ENCODE measurements around the gene FJX1. TPM values are rescaled to one million over a fixed set of nuclear protein-coding genes. Genes with fewer than 3 reads are reported as not detected.

The FJX1 gene
- total and polyA plus RNA-seq, 2 experiments from 2014 or later = 1.7 to 4.1 TPM

GRCh38 chr11:35639591-35640179, 21.4 kb downstream of the FJX1 start:
- Histone ChIP-seq H3K27ac (no peak overlapping the region), H3K4me1 (ENCODE audit: low read depth) (no peaks in the 10 kb centered on the region), H3K27me3 (peaks cover 3% of the 10 kb centered on the region), H3K36me3 (no peaks in the 10 kb centered on the region), H3K9me3 (ENCODE audit: low read depth) (no peaks in the 10 kb centered on the region), H3K4me3 (no peak overlapping the region)
- no peak for TF ChIP-seq CTCF (IDR thresholded peaks at IDR 0.05; ENCODE audit: low read depth, low read length)
- no peak for DNase-seq (ENCODE audit: low read depth in 1 of 2, low spot score in 1 of 2)

GRCh38 chr11:35641171-35641897, 23.1 kb downstream of the FJX1 start:
- DNase-seq (ENCODE audit: low read depth in 1 of 2, low spot score in 1 of 2) = peak; percentile 6 to 35
- no peak overlapping the region for H3K27ac ChIP-seq
- no peaks in the 10 kb centered on the region for H3K4me1 ChIP-seq (ENCODE audit: low read depth)

GRCh38 chr11:35641964-35642363, 23.7 kb downstream of the FJX1 start:
- DNase-seq (ENCODE audit: low read depth in 1 of 2, low spot score in 1 of 2) = no peak
- H3K27ac ChIP-seq = no peak overlapping the region
- H3K4me1 ChIP-seq (ENCODE audit: low read depth) = no peaks in the 10 kb centered on the region
- H3K36me3 ChIP-seq = no peaks in the 10 kb centered on the region
- H3K4me3 ChIP-seq = no peak overlapping the region
- no peaks in the 10 kb centered on the region for H3K9me3 ChIP-seq (ENCODE audit: low read depth)
- TF ChIP-seq CTCF (IDR thresholded peaks at IDR 0.05; ENCODE audit: low read depth, low read length) = no peak
- peaks cover 3% of the 10 kb centered on the region for H3K27me3 ChIP-seq

More at GRCh38 chr11:35641171-35641897, 23.1 kb downstream of the FJX1 start:
- Histone ChIP-seq H3K9me3 (ENCODE audit: low read depth) (no peaks in the 10 kb centered on the region), H3K4me3 (no peak overlapping the region), H3K36me3 (no peaks in the 10 kb centered on the region), H3K27me3 (peaks cover 3% of the 10 kb centered on the region)
- no peak for TF ChIP-seq CTCF (IDR thresholded peaks at IDR 0.05; ENCODE audit: low read depth, low read length)

- no peaks in the 10 kb centered on the region for H3K4me1 ChIP-seq (ENCODE audit: low read depth)
- H3K36me3 ChIP-seq = no peaks in the 10 kb centered on the region
- no peaks in the 10 kb centered on the region for H3K9me3 ChIP-seq (ENCODE audit: low read depth)
- TF ChIP-seq CTCF (IDR thresholded peaks at IDR 0.05; ENCODE audit: low read depth, low read length) = no peak
- no peak for DNase-seq (ENCODE audit: low read depth in 1 of 2, low spot score in 1 of 2)
- H3K27ac ChIP-seq = no peak overlapping the region
- H3K27me3 ChIP-seq = peaks cover 7% of the 10 kb centered on the region
- H3K4me3 ChIP-seq = no peak overlapping the region
Measured at GRCh38 chr11:35647421-35648093, 29.3 kb downstream of the FJX1 start.

GRCh38 chr11:35650006-35650405, 31.7 kb downstream of the FJX1 start:
- peak in 1 of 2 donors; percentile 32 for DNase-seq (ENCODE audit: low read depth in 1 of 2, low spot score in 1 of 2)
- peaks cover 15% of the 10 kb centered on the region for H3K27me3 ChIP-seq
- H3K4me3 ChIP-seq = no peak overlapping the region
- no peaks in the 10 kb centered on the region for H3K36me3 ChIP-seq
- no peaks in the 10 kb centered on the region for H3K4me1 ChIP-seq (ENCODE audit: low read depth)
- no peak for TF ChIP-seq CTCF (IDR thresholded peaks at IDR 0.05; ENCODE audit: low read depth, low read length)
- no peaks in the 10 kb centered on the region for H3K9me3 ChIP-seq (ENCODE audit: low read depth)
- H3K27ac ChIP-seq = no peak overlapping the region

Measured in cardiac muscle cell (in vitro differentiated cells and primary cell).